Neural crest cell (in vitro differentiated cells): ENCODE data around the gene CORO7. TPM values are rescaled to one million over a fixed set of nuclear protein-coding genes. Genes with fewer than 3 reads are reported as not detected.

Source experiments
- DNase-seq: peaks from one replicate; pipeline ENCODE4 v3.0.0; 2021; ENCODE audit warnings: low read depth, mixed read lengths, low spot score
- H3K27ac Mint-ChIP-seq: one replicate; pipeline ENCODE4 v1.8.0; 2021; ENCODE audit warnings: mild to moderate bottlenecking, mixed read lengths; ENCODE audit not compliant: unreplicated experiment
- H3K27me3 Mint-ChIP-seq: 2 replicates; pipeline ENCODE4 v1.8.0; 2021; ENCODE audit warnings: low read depth, mild to moderate bottlenecking, mixed read lengths
- H3K36me3 Mint-ChIP-seq: 2 replicates; pipeline ENCODE4 v1.8.0; 2021; ENCODE audit warnings: low read depth, mild to moderate bottlenecking, mixed read lengths
- H3K4me1 Mint-ChIP-seq: 2 replicates; pipeline ENCODE4 v1.8.0; 2021; ENCODE audit warnings: mixed read lengths
- H3K4me3 Mint-ChIP-seq: one replicate; pipeline ENCODE4 v1.8.0; 2021; ENCODE audit warnings: mild to moderate bottlenecking, mixed read lengths
- H3K9me3 Mint-ChIP-seq: 2 replicates; pipeline ENCODE4 v1.8.0; 2021; ENCODE audit warnings: mixed read lengths
- total RNA-seq: library from RNA; stranded (reverse); gene quantifications from 2 replicates; pipeline ENCODE4 v1.2.1, GENCODE V29; 2021
- TF ChIP-seq, protein P1 (sequence below): fragments of 200-600 bp; sonication (generic); conservative IDR thresholded peaks from 2 replicates; pipeline ENCODE4 v1.5.0; 2021; ENCODE audit warnings: antibody characterized with exemption, mild to moderate bottlenecking

Gene CORO7
- total RNA-seq, 1 donor from 2014 or later, result 43.2 TPM

DNA sequence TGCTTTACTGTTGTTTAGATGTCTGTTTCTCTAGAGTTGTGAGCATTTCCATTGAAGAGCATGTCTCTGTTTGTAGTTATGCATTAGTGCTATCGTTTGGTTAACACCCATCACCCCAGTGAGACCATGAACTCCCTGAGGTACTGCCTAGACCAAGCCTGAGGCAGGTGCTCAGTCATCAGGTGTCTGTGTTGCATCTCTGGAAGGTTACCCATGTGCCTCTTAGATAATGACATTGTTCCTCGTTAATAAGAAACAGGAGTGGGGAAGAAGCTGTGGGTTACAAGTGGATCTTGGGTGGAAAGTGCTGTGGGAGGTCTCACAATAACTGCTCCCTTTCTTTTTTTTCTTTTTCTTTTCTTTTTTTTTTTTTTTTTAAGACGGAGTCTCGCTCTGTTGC, 27.6 kb upstream of the CORO7 start:
- Mint-ChIP-seq H3K36me3 (peaks cover 5% of the 10 kb centered on the region), H3K4me1 (no peaks in the 10 kb centered on the region), H3K4me3 (no peak overlapping the region), H3K9me3 (no peaks in the 10 kb centered on the region), H3K27ac (no peak overlapping the region), H3K27me3 (no peaks in the 10 kb centered on the region)
- no peak for DNase-seq
- TF ChIP-seq, protein P1, sequence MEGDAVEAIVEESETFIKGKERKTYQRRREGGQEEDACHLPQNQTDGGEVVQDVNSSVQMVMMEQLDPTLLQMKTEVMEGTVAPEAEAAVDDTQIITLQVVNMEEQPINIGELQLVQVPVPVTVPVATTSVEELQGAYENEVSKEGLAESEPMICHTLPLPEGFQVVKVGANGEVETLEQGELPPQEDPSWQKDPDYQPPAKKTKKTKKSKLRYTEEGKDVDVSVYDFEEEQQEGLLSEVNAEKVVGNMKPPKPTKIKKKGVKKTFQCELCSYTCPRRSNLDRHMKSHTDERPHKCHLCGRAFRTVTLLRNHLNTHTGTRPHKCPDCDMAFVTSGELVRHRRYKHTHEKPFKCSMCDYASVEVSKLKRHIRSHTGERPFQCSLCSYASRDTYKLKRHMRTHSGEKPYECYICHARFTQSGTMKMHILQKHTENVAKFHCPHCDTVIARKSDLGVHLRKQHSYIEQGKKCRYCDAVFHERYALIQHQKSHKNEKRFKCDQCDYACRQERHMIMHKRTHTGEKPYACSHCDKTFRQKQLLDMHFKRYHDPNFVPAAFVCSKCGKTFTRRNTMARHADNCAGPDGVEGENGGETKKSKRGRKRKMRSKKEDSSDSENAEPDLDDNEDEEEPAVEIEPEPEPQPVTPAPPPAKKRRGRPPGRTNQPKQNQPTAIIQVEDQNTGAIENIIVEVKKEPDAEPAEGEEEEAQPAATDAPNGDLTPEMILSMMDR, result no peak

DNA sequence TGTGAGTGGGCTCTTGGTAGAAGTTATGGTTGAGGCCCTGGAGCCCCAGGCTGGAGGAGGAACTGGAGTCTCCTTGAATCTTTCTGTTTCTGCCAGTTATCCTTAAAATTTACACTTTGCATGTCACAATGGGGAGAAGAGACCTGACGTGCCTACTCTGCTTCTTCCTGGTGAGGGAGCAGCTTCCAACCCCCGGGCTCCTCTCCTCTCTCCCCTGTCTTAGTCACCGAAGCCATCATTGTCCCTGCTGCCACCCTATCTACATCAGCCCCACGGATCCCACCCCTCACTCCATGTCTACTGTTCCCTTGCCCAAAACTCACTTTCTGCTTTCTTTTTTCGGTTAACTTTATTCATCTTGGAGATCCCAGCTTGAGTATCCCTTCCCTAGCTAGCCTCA, 26.9 kb upstream of the CORO7 start:
- no peaks in the 10 kb centered on the region for H3K9me3 Mint-ChIP-seq
- H3K27ac Mint-ChIP-seq, result no peak overlapping the region
- no peak overlapping the region for H3K4me3 Mint-ChIP-seq
- peaks cover 5% of the 10 kb centered on the region for H3K36me3 Mint-ChIP-seq
- H3K4me1 Mint-ChIP-seq, result no peaks in the 10 kb centered on the region
- no peaks in the 10 kb centered on the region for H3K27me3 Mint-ChIP-seq
- TF ChIP-seq, protein P1, result no peak
- no peak for DNase-seq

DNA sequence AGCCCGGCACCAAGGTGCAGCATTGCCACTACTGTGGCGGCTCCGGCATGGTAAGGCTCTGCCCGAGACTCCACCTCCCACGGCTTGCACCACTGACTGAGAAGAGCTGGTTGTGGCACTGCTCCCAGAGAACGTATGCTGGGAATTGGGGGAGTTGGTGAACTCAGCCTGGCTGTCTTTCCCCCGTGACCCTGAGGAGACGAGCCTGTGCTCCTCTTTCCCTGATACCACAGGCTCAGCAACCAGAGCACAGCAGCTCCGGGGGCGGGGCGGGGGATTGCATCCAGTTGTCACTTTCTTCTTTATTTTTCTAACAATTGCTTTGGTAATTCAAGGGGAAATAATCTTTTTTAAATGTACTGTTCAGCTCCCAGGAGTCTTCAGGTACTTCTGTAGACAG, 26.0 kb upstream of the CORO7 start:
- H3K27me3 Mint-ChIP-seq, result no peaks in the 10 kb centered on the region
- no peak for DNase-seq
- H3K9me3 Mint-ChIP-seq, result no peaks in the 10 kb centered on the region
- H3K4me1 Mint-ChIP-seq, result no peaks in the 10 kb centered on the region
- no peak overlapping the region for H3K27ac Mint-ChIP-seq
- TF ChIP-seq, protein P1, result no peak
- H3K4me3 Mint-ChIP-seq, result no peak overlapping the region
- H3K36me3 Mint-ChIP-seq, result peaks cover 5% of the 10 kb centered on the region

DNA sequence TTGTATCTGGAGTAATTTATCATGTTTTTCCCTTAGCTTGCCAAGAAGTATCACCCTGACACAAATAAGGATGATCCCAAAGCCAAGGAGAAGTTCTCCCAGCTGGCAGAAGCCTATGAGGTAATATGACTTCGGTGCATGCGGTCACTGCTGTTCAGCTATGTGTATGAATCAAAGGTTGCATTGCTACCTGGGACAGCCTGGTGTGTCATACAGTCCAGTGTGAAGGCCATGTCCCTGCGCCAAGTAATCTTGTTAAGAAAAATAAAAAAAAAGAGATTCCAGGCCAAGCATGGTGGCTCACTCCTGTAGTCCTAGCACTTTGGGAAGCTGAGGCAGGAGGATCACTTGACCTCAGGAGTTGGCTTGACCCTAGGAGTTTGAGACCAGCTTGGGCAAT, 21.0 kb upstream of the CORO7 start:
- DNase-seq, result no peak
- no peaks in the 10 kb centered on the region for H3K4me1 Mint-ChIP-seq
- peaks cover 7% of the 10 kb centered on the region for H3K36me3 Mint-ChIP-seq
- H3K27ac Mint-ChIP-seq, result no peak overlapping the region
- H3K27me3 Mint-ChIP-seq, result no peaks in the 10 kb centered on the region
- H3K9me3 Mint-ChIP-seq, result no peaks in the 10 kb centered on the region
- no peak overlapping the region for H3K4me3 Mint-ChIP-seq
- TF ChIP-seq, protein P1, result no peak

DNA sequence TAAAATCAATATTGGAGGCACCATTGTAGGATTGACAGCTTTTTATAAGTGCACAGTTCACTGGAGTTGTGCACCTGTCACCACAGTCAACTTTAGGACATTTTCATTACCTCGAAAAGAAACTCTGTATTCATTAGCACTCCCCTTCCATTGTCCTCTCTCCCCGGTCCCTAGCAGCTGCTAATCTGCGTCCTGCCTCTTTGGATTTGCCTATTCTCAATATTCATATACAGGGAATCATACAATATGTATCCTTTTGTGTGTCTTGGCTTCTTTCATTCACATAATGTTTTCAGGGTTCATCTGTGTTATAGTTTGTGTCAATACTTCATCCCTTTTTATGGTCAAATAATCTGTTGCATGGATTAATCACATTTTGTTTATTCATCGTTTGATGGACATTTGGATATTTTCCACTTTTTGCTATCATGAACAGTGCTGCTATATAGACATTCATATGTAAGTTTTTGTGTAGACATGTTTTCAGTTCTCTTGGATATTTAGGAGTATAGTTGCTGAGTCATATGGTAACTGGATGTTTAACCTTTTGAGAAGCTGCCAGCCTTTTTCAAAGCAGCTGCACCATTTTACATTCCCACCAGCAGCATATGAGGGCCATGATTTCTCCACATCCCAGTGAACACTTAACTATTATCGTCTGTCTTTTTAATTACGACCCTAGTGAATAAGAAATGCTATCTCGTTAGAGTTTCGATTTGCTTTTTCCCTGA, 19.1 kb upstream of the CORO7 start:
- Mint-ChIP-seq H3K4me3 (no peak overlapping the region), H3K9me3 (no peaks in the 10 kb centered on the region), H3K36me3 (peaks cover 6% of the 10 kb centered on the region), H3K4me1 (no peaks in the 10 kb centered on the region), H3K27me3 (no peaks in the 10 kb centered on the region), H3K27ac (no peak overlapping the region)
- TF ChIP-seq, protein P1, result no peak
- DNase-seq, result no peak
